HG03066 (cell line): ENCODE data around the gene CPE.
"Not testable (repeated sequence)": the region's sequence is repeated elsewhere in the genome, so short reads cannot be mapped to it uniquely, and the experiment has no call there.

Source experiments
- ATAC-seq: cut with Tn5 transposase; IDR thresholded peaks from one replicate; pipeline ENCODE4 v1.9.1; 2021; ENCODE audit warnings: low read depth; ENCODE audit not compliant: unreplicated experiment

The CPE gene

DNA sequence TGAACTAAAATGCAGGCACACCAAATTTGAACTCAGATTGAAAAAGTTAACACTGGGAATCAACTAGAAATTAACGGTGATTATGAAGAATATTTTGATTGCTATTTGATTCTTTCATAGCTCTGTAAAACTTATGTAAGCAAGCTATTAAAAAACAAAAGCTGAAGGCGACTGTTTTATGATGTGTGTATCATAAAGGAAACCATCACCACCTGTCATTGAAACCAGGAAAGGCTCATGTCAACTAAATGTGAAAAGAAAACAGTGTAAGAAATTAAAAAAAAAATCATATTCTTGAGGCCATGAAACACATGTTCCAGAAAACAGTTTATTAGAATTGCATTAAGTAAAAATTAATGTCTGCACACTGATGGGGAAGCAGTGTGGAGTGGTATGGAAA lies 24.2 kb downstream of the CPE start:
- no peak for ATAC-seq

DNA sequence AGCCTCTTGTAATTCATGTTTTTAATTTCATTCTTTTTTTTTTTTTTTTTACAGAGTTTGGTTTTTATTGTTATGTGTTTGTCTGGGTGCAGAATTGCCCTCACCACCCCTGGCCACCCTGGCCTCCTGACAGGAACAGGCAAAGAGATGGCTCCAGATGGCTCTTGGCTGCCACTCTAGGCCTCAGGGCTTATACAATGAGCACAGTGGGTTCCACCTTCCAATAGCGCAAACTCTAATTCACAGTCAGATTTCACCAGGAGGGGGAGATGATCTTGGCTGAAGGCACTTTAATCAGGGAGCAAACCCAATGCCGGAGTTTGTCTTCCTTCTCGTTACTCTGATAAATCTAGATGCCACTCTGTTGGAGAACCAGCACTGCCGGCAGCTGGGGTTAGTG lies 24.8 kb downstream of the CPE start:
- ATAC-seq: no peak

DNA sequence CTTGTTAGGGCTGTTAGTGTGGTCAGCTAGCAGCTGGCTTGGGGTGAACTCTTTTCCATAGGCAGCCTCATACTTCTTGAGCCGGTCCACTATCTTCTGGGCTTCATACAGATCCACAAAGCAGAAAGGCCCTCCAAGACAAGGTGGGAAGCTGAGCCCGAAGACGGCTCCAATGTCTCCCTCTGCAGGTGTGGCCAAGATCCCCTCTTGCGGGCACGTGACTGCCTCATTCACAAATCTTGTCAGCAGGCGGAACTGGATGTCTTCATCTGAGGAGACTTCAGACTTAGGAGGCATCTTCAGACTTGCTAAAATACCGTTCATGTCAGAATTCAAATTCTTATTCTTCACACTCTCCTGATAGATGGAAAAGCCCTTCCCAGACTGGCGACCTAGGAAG lies 25.3 kb downstream of the CPE start:
- no peak for ATAC-seq

DNA sequence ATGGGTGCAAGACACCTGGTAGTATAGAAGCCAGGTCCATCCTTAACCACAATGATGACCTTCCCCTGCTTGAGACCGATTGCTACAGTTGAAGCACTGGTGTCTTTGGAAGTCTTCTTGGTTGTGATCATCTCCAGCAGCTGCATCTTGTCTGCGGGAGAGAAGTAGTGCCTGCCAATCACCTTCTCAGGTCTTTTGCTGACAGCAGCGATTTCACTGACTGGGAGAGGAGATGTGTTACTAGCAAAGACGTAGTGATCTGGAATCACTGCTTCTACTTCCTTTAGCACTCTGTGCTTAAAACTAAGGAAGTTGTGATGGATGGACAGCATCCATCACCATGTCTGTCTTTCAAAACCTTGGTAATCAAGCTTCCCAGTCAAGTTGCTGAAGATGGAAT lies 25.9 kb downstream of the CPE start:
- no peak for ATAC-seq

DNA sequence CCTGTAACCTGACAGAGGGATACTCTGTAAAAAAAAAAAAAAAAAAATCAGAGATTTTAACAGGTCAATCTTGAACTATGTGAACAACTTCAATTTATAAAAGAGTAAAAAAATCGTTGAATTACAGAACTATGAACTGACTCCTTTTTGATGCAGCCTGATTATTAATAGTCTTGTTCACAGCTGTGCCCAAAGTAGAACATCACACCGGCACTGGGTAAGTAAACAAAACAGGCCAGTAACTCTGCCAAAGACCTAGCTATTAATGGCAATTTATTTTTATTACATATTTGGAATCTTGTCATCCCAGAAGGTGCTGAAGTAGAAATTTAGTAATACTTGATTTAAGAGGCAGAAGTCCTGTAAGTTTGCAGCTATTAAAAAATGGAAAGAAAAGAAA lies 31.4 kb downstream of the CPE start:
- no peak for ATAC-seq

DNA sequence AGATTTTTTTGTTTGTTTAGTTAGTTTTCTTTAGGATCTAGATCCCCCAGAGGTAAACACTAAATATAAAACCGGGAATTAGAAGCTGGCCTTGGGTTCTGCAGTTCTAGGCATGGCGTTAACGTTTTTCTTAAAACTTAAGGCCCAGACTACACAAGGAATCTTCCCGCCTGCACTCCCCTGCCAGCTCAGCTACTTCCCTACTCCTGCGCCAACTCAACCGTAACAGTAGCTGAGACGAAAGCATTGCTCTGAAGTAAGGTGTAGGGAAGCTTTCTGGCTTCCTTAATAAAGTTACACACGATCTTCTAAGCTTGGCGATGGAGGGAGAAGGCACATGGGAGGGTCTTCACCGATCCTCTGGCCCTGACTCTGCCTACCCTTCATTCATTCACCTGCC lies 37.1 kb downstream of the CPE start:
- no peak for ATAC-seq

DNA sequence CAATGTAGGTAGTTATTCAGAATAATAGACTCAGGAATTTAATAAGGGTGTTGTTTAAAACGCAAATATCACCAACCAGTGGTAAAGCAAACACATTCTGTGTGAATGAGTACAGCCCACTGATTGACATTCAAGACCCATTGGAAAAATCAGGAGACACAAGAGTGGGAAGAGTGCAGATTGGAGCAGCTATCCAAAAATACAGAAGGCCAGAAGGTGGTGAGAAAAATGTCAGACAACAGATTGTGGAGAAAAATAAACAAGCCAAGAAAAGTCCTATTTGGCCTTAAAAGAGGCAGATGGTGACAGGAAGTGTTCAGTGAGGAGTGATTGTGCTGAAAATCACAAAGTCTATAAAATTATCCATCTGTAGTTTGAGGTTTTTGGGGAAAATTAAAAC lies 39.3 kb downstream of the CPE start:
- ATAC-seq: no peak

DNA sequence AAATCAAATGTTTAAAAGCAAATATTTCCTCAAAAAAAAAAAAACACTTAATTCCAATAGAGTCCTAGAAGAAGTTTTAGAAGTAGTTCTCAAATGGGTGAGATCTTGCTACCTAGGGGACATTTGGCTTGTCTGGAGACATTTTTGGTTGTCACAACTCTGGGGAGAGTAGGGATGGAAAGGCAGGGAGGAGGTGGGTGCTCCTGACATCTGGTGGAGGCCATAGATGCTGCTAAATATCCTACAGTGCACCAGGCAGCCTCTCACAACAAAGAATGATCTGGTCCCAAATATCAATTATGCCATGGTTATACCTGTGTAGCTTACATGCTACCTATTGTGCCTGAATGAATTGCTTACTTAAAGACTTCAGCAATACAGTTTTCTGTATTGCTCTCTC lies 46.8 kb downstream of the CPE start:
- ATAC-seq: no peak

DNA sequence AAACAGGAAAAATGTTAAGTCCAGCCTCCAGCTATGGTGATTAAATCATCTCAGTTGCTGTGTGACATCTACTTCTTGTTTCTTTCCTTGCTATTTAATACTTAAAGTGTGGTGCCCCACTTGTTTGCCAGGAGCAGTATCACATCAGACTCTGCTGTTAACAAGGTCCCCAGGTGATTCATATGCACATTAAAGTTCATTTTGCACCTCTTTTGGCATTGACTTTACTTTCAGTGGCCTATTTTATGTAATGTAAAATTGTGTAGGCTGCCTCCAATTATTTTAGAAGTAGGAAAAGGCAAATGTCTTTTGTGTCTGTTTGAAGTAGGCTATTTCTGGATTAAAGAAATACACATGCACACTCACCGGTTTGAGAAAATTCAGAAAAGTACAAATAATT lies 47.5 kb downstream of the CPE start:
- no peak for ATAC-seq

DNA sequence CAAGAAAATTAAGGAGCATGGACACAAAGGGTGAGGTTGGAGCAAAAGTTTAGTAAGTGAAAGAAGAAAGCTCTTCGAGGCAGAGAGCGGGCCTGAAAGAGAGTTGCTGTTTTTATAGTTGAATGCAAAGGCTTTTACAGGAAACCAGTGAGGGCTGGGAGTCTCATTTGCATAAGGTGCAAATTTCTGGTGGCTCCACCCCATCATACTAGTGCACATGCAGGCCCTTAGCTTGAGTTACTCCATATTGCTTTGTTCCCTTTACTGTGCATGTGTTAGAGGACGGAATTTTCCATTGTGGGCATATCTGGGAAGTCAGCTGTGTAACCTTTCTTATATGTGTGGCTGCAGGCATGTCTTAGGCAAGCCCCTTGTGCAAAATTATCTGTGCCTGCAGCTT lies 48.0 kb downstream of the CPE start:
- no peak for ATAC-seq

DNA sequence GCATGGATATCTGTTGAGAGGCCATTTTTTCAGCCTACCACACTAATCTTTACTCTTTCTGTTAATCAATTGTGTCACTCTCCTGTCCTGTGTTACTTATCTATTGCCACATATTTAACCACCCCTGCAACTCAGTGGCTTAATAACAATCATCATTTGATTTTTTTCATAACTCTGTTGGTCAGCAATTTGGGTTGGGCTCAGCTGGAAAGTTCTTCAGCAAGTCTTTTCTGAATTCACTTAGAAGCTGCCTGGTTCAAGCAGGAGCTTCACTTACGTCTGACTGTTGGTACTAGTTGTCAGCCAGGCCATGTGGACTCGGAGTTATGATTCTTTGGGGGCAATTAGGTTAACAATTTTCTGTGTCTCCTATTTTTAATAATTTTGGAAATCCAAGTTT lies 50.1 kb downstream of the CPE start:
- ATAC-seq: no peak

DNA sequence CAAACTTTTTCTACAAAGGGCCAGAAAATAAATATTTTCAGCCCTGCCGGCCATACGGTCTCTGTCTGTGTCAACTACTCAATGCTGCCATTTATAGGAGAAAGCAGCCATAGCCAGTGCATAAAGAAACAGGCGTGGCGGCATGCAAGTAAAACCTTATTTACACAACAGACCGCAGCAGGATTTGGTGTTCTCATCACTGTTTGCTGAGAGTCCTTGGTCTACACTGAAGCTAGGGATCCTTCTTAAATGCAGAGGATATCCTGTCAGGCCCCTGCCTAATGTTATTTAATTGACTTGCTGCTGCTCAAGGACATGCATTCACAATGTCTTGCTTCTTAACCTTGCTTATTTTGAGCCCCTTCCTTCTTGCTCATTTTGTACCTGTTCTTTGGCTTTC lies 54.7 kb downstream of the CPE start:
- ATAC-seq: no peak

DNA sequence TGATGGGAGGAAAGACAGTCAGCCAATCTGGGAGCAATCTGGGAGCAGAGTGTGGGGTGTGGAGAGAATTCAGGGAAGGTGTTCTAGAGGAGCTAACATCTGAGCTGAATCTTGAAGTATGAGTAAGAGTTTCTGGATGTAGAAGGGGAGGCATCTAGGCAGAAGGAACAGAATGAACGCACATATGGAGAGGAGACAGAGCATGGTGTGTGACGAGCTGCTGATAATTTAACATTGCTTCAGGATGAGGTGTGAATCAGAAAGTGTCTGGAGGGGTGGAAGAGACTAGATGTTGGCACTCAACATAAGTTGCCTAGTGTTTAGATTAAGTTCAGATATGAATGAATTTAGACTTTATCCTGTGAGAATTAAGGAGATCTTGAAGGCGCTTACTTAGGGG lies 58.9 kb downstream of the CPE start:
- no peak for ATAC-seq

DNA sequence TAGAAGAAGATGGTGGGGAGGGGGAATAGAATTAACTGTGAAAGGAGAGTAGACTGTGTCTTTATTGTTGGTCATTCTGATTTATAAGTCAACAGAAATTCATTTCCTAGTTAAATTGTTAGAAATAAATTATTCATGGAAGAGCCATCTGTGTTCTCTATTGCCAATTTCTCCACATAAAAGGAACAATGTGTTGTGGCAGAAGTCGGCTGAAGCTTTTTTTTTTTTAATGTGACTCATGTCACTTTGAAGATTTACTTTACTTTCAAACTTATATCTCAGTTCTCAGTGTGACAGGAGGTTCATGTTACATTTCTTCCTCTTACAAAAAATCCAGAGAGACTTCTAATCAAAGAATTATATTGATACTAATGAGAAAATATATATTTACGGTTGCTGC lies 60.5 kb downstream of the CPE start:
- ATAC-seq: no peak

DNA sequence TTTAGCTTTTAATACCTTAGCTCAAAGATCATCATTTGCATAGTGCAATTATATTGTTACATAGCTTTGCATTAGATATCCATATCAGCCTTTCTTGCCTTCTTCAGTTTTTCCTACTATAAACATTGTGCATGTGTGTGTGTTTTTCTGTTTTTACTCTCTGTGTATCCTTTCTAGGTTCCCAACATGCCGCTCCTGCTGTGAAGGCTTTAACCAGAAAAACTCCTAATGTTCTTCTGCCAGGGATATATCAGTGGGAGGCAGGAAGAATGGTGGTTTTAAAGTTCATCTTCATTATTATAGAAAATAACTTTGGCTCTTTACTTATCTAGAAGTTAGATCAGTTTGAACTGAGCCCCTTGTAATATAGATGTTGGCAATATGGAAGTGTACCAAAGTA lies 61.2 kb downstream of the CPE start:
- ATAC-seq: no peak

DNA sequence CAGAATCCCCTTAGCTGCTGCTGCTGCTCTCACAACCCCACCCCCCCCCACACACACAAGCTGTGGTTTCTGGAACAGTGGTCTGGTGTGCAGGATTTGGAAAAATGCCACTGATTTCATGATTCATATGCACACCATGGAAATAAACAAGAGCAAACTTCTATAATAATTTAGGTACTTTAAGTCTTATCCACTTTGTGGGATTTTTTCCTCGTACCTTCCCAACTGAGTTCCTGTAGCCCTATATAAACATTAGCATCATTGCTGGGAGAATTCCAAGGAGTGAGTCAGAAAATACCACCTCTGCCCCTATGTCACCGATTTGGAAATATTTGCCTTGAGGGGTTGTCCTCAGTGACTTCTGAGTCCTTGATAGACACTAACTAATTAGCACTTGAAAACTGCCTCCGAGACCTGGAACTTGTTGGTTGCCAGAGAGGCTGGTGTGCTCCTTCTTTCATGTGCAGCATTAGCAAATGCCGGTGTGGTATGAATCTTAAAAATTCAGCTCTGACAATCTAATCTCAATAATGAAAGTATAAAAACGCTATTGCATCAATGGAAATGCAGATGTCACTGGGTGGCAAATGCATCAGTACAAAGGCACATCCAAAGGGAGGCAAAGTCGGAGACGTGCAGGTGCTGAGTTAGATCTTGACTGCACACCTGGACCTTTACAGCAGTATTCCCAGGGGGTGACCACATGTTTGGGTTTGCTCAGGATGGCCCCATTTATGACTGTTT lies 61.8 kb downstream of the CPE start:
- no peak for ATAC-seq

DNA sequence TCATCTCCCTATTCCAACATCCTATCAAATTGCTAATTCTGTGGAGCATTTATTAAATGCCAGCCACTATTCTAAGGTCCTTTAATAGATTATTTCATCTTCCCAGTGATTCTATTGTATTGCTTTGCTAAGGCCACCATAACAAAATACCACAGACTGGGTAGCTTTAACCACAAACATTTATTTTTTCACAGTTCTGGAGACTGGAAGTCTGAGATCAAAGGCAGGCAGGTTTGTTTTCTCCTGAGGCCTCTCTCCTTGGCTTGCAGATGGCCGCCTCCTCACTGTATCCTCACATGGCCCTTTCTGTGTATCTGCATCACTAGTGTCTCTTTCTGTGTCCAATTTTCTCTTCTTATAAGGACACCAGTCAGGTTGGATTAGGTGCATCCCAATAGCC lies 64.5 kb downstream of the CPE start:
- no peak for ATAC-seq

DNA sequence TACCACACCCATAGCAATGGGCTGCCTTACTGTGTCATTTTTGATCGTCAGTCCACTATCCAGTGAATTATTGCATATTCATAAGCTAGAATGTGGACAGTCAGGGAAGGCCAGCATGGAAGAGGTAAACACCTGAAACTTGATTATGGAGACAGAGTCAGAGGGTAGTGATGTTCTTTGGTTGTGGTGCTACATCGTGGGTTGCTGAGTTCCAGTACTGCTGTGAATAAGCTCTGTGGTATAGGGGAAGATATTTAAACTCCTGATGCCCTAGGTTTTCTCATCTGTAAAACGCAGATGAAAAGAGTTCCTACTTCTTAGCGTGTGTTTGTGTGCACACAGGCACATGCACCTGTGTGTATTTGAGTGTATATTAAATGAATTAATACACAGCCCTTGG lies 69.9 kb downstream of the CPE start:
- ATAC-seq: no peak

DNA sequence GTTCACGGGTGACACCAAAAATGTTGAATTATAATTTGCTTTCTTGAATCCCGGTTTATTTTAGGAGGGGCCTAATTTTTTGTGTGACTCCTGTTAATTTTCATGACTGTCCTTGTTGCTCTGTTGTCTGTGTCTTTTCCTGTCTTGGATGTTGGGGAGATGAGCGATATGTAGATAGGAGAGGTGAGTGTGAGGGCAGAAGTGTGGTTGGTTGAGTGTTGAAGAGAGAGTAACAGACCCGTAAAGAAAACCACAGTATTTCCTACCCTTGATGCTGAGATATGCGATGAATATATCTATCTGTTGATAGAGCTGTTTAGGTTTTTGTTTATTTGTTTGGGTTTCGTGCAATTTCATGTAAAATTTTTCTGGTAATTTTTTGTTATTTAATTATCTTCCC lies 70.5 kb downstream of the CPE start:
- no peak for ATAC-seq

DNA sequence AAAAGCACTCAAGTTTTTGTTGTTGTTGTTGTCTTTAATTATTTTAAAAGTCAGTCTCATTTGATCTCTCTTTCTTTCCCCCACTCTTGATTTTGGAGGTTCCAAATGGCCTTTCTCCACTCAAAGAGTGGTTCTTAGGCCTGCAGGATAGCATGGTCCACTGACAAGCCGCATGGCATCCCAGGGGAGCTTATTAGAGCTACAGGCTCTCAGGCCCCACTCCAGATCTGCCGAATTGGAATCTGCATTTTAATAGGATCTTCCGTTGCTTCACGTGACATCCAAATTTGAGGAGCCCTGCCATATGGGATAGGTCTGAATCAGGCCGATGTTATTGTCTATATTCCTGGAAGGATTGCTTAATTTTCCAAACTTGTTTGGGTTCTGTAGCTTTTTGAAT lies 72.1 kb downstream of the CPE start:
- ATAC-seq: no peak

DNA sequence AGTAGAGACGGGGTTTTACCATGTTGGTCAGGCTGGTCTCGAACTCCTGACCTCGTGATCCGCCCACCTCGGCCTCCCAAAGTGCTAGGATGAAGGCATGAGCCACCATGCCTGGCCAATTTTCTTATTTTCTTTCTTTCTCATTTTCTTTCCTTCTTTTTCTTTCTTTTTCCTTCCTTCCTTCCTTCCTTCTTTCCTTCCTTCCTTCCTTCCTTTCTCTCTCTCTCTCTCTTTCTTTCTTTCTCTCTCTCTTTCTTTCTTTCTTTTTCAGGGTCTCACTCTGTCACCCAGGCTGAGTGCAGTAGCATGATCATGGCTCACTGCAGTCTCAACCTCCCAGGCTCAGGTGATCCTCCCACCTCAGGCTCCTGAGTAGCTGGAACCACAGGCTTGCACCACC lies 74.3 kb downstream of the CPE start:
- ATAC-seq: not testable (repeated sequence)

DNA sequence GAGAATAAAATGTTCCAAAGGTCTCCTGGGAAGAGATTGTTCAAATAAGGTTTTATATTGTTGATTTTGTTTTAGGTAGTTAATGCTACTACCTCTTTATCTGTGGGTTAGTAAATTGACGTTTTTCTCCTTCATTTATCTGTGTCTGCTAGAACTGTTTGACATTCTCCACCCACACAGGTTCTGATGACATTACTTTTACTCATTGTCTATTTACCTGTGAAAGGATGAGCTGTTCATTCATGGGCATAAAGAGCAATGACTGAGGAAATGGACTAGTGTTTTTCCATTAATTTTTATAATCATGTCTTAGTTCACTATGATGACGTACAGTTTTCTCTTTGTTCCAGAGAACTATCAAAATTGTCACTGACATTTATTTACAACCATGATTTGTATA lies 75.6 kb downstream of the CPE start:
- ATAC-seq: no peak

DNA sequence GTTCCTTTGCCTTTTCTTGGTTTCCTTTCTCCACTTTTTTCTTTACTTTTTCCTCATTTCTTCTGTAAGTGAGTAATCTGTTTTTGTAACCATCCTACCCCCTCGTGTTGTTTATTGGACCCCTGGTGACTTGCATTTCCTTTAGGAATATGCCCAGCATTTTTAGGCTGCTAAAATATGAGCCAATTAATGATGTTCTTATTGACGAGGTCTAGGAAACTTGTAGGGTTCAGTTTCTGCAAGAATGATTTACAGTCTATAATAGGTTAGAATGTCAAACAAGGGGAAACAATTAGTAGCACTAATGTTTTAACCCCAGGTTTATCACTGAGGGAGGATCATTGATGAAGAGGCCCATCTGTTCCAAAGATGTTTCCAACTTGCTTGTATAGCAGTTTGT lies 79.0 kb downstream of the CPE start:
- ATAC-seq: no peak
